ENCODE data around the gene HPS4. TPM values are rescaled to one million over a fixed set of nuclear protein-coding genes. Genes with fewer than 3 reads are reported as not detected.

HPS4 gene
- total RNA-seq, 2 experiments from 2014 or later = 32.2 to 34.6 TPM

- CTCF ChIA-PET = interaction anchor here (0.9 to 5.1 kb wide), 7 partner anchors 21 to 188 kb away, joined by 3 to 55 read pairs (median 5); no protein-coding TSS in a partner anchor
- H3K9me3 Mint-ChIP-seq (ENCODE audit: insufficient read depth) = no peaks in the 10 kb centered on the region
- POLR2A ChIA-PET = interaction anchor here (1.0 to 4.2 kb wide), 8 partner anchors 22 to 191 kb away, joined by 3 to 37 read pairs (median 4); partner anchors contain the start of genes ASPHD2, MIAT and TFIP11
- H3K4me3 Mint-ChIP-seq = peak overlapping the region; percentile 86
- peak overlapping the region; percentile 94 for H3K27ac Mint-ChIP-seq
- peaks cover 36% of the 10 kb centered on the region for H3K36me3 Mint-ChIP-seq (ENCODE audit: low read depth)
- no peak for DNase-seq
- H3K4me1 Mint-ChIP-seq (ENCODE audit: low read depth) = peaks cover 82% of the 10 kb centered on the region
- no peaks in the 10 kb centered on the region for H3K27me3 Mint-ChIP-seq (ENCODE audit: low read depth)
- ATAC-seq = no peak
Measured at GRCh38 chr22:26481694-26482093, 1.9 kb downstream of the HPS4 start.

- POLR2A ChIA-PET = interaction anchor here (0.6 to 4.2 kb wide), 8 partner anchors 22 to 192 kb away, joined by 3 to 37 read pairs (median 4); partner anchors contain the start of genes ASPHD2, MIAT and TFIP11
- Mint-ChIP-seq H3K9me3 (ENCODE audit: insufficient read depth) (no peaks in the 10 kb centered on the region), H3K27ac (peak overlapping the region; percentile 3), H3K4me1 (ENCODE audit: low read depth) (peaks cover 82% of the 10 kb centered on the region), H3K4me3 (peak overlapping the region; percentile 62), H3K27me3 (ENCODE audit: low read depth) (no peaks in the 10 kb centered on the region), H3K36me3 (ENCODE audit: low read depth) (peaks cover 39% of the 10 kb centered on the region)
- ATAC-seq (no peak), DNase-seq (no peak)
- CTCF ChIA-PET = interaction anchor here (0.9 to 5.1 kb wide), 7 partner anchors 22 to 188 kb away, joined by 3 to 55 read pairs (median 4); no protein-coding TSS in a partner anchor
Measured at GRCh38 chr22:26481112-26481693, 2.4 kb downstream of the HPS4 start.

- Mint-ChIP-seq H3K36me3 (ENCODE audit: low read depth) (peaks cover 39% of the 10 kb centered on the region), H3K27ac (peak overlapping the region; percentile 3)
- no peak for ATAC-seq
Measured at GRCh38 chr22:26480611-26480932, 3.0 kb downstream of the HPS4 start.

GRCh38 chr22:26479792-26480610 lies 3.6 kb downstream of the HPS4 start:
- POLR2A ChIA-PET = interaction anchor here (1.8 to 4.2 kb wide), 3 partner anchors 24 to 50 kb away, joined by 6 to 25 read pairs (median 8); partner anchors contain the start of gene ASPHD2
- peak overlapping the region; percentile 83 for H3K27ac Mint-ChIP-seq
- H3K9me3 Mint-ChIP-seq (ENCODE audit: insufficient read depth) = no peaks in the 10 kb centered on the region
- CTCF ChIA-PET = interaction anchor here (1.1 to 5.1 kb wide), 10 partner anchors 12 to 186 kb away, joined by 3 to 29 read pairs (median 6); no protein-coding TSS in a partner anchor
- no peaks in the 10 kb centered on the region for H3K27me3 Mint-ChIP-seq (ENCODE audit: low read depth)
- H3K36me3 Mint-ChIP-seq (ENCODE audit: low read depth) = peaks cover 40% of the 10 kb centered on the region
- no peak for ATAC-seq
- DNase-seq = no peak
- peak overlapping the region; percentile 62 for H3K4me3 Mint-ChIP-seq
- peaks cover 71% of the 10 kb centered on the region for H3K4me1 Mint-ChIP-seq (ENCODE audit: low read depth)

More at GRCh38 chr22:26480611-26480932, 3.0 kb downstream of the HPS4 start:
- no peak for DNase-seq
- POLR2A ChIA-PET = interaction anchor here (0.6 to 4.2 kb wide), 3 partner anchors 23 to 177 kb away, joined by 3 to 25 read pairs (median 6); partner anchors contain the start of genes ASPHD2 and MIAT
- peaks cover 76% of the 10 kb centered on the region for H3K4me1 Mint-ChIP-seq (ENCODE audit: low read depth)
- H3K27me3 Mint-ChIP-seq (ENCODE audit: low read depth) = no peaks in the 10 kb centered on the region
- H3K9me3 Mint-ChIP-seq (ENCODE audit: insufficient read depth) = no peaks in the 10 kb centered on the region
- CTCF ChIA-PET = interaction anchor here (1.1 to 5.1 kb wide), 4 partner anchors 22 to 185 kb away, joined by 3 to 55 read pairs (median 17); no protein-coding TSS in a partner anchor
- H3K4me3 Mint-ChIP-seq = peak overlapping the region; percentile 62

GRCh38 chr22:26479043-26479791 lies 4.4 kb downstream of the HPS4 start:
- Mint-ChIP-seq H3K4me3 (peak overlapping the region; percentile 62), H3K9me3 (ENCODE audit: insufficient read depth) (no peaks in the 10 kb centered on the region), H3K27ac (peak overlapping the region; percentile 83), H3K36me3 (ENCODE audit: low read depth) (peaks cover 44% of the 10 kb centered on the region), H3K27me3 (ENCODE audit: low read depth) (no peaks in the 10 kb centered on the region), H3K4me1 (ENCODE audit: low read depth) (peaks cover 69% of the 10 kb centered on the region)
- ChIA-PET CTCF (interaction anchor here (0.7 to 3.3 kb wide), 12 partner anchors 11 to 194 kb away, joined by 3 to 16 read pairs (median 5); no protein-coding TSS in a partner anchor), POLR2A (interaction anchor here (0.9 to 2.2 kb wide), 4 partner anchors 24 to 194 kb away, joined by 5 to 8 read pairs (median 6); partner anchors contain the start of gene ASPHD2)
- no peak for ATAC-seq
- no peak for DNase-seq

- no peak for ATAC-seq
- no peak for DNase-seq
- POLR2A ChIA-PET = no interaction called here
- Mint-ChIP-seq H3K36me3 (ENCODE audit: low read depth) (peaks cover 52% of the 10 kb centered on the region), H3K27me3 (ENCODE audit: low read depth) (no peaks in the 10 kb centered on the region), H3K4me1 (ENCODE audit: low read depth) (peaks cover 59% of the 10 kb centered on the region), H3K9me3 (ENCODE audit: insufficient read depth) (no peaks in the 10 kb centered on the region), H3K27ac (no peak overlapping the region), H3K4me3 (no peak overlapping the region)
- CTCF ChIA-PET = interaction anchor here (1.1 to 3.3 kb wide), 5 partner anchors 12 to 196 kb away, joined by 3 to 16 read pairs (median 4); no protein-coding TSS in a partner anchor
Measured at GRCh38 chr22:26477341-26477731, 6.2 kb downstream of the HPS4 start.

- Mint-ChIP-seq H3K4me1 (ENCODE audit: low read depth) (peaks cover 54% of the 10 kb centered on the region), H3K4me3 (no peak overlapping the region), H3K27me3 (ENCODE audit: low read depth) (no peaks in the 10 kb centered on the region), H3K36me3 (ENCODE audit: low read depth) (peaks cover 57% of the 10 kb centered on the region), H3K27ac (no peak overlapping the region), H3K9me3 (ENCODE audit: insufficient read depth) (no peaks in the 10 kb centered on the region)
- POLR2A ChIA-PET = no interaction called here
- ATAC-seq (no peak), DNase-seq (no peak)
- CTCF ChIA-PET = interaction anchor here (1.1 to 3.3 kb wide), 5 partner anchors 11 to 196 kb away, joined by 3 to 16 read pairs (median 4); no protein-coding TSS in a partner anchor
Measured at GRCh38 chr22:26476705-26477340, 6.8 kb downstream of the HPS4 start.

- no peaks in the 10 kb centered on the region for H3K9me3 Mint-ChIP-seq (ENCODE audit: insufficient read depth)
- ChIA-PET POLR2A (interaction anchor here (0.9 to 1.8 kb wide), 2 partner anchors 9 to 15 kb away, joined by 4 to 10 read pairs; partner anchors contain the start of genes HPS4 and SRRD), CTCF (interaction anchor here (1.0 to 1.3 kb wide), 2 partner anchors 9 to 14 kb away, joined by 3 to 7 read pairs; partner anchors contain the start of genes HPS4 and SRRD)
- H3K27me3 Mint-ChIP-seq (ENCODE audit: low read depth) = no peaks in the 10 kb centered on the region
- peaks cover 60% of the 10 kb centered on the region for H3K36me3 Mint-ChIP-seq (ENCODE audit: low read depth)
- no peak overlapping the region for H3K27ac Mint-ChIP-seq
- ATAC-seq (no peak), DNase-seq (no peak)
- H3K4me1 Mint-ChIP-seq (ENCODE audit: low read depth) = peaks cover 35% of the 10 kb centered on the region
- H3K4me3 Mint-ChIP-seq = no peak overlapping the region
Measured at GRCh38 chr22:26474682-26475081, 8.9 kb downstream of the HPS4 start.

GRCh38 chr22:26471522-26471921 lies 12.1 kb downstream of the HPS4 start:
- H3K27ac Mint-ChIP-seq = peak overlapping the region; percentile 34
- DNase-seq = no peak
- ATAC-seq = no peak
- H3K4me1 Mint-ChIP-seq (ENCODE audit: low read depth) = peaks cover 9% of the 10 kb centered on the region
- no peaks in the 10 kb centered on the region for H3K9me3 Mint-ChIP-seq (ENCODE audit: insufficient read depth)
- ChIA-PET POLR2A (interaction anchor here (0.6 kb wide), 1 partner anchor 177 kb away, joined by 3 read pairs; no protein-coding TSS in a partner anchor), CTCF (interaction anchor here (0.9 to 1.8 kb wide), 3 partner anchors 10 to 36 kb away, joined by 3 to 5 read pairs (median 4); no protein-coding TSS in a partner anchor)
- H3K27me3 Mint-ChIP-seq (ENCODE audit: low read depth) = no peaks in the 10 kb centered on the region
- H3K4me3 Mint-ChIP-seq = no peak overlapping the region
- peaks cover 57% of the 10 kb centered on the region for H3K36me3 Mint-ChIP-seq (ENCODE audit: low read depth)

- Mint-ChIP-seq H3K4me3 (no peak overlapping the region), H3K4me1 (ENCODE audit: low read depth) (peaks cover 7% of the 10 kb centered on the region), H3K27me3 (ENCODE audit: low read depth) (no peaks in the 10 kb centered on the region), H3K27ac (no peak overlapping the region), H3K36me3 (ENCODE audit: low read depth) (peaks cover 56% of the 10 kb centered on the region), H3K9me3 (ENCODE audit: insufficient read depth) (no peaks in the 10 kb centered on the region)
- ATAC-seq (no peak), DNase-seq (no peak)
- POLR2A ChIA-PET = no interaction called here
- CTCF ChIA-PET = interaction anchor here (0.9 to 1.9 kb wide), 4 partner anchors 9 to 106 kb away, joined by 3 to 5 read pairs (median 4); no protein-coding TSS in a partner anchor
Measured at GRCh38 chr22:26470807-26471206, 12.8 kb downstream of the HPS4 start.
